Measurements from ENCODE around the gene WBP4. TPM values are rescaled to one million over a fixed set of nuclear protein-coding genes. Genes with fewer than 3 reads are reported as not detected.

The WBP4 gene
- total RNA-seq, 1 experiment from 2014 or later: 7.2 TPM

DNA sequence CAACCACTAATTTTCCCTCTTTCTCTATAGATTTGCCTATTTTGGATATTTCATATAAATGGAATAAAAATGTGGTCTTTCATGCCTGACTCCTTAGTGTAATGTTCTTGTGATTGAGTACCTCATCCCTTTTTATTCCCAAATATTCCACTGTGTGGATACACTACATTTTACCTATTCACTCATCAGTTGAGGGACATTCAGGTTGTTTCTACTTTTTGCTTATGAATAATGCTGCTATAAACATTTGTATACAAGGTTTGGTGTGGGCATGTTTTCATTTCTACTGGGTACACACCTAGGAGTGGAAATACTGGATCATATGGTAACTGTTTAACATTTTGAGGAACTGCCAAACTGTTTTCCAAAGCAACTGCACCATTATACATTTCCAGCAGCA, 5.1 kb upstream of the WBP4 start:
- Histone ChIP-seq H3K79me1 (ENCODE audit: insufficient read depth, low read depth, low read length, poor library complexity, severe bottlenecking) (peaks cover 4% of the 10 kb centered on the region), H4K8ac (replicated peaks; ENCODE audit: insufficient read length, low read depth, low read length) (no peak overlapping the region), H2BK20ac (ENCODE audit: low read depth, low read length, poor library complexity, severe bottlenecking) (no peak overlapping the region), H3K56ac (ENCODE audit: insufficient read length, low read depth, low read length) (no peak overlapping the region), H4K91ac (ENCODE audit: insufficient read length, low read depth, low read length) (no peak overlapping the region), H2AFZ (ENCODE audit: low read length) (no peak overlapping the region), H3K4me1 (ENCODE audit: insufficient read depth, low read length) (no peaks in the 10 kb centered on the region), H3K23me2 (ENCODE audit: insufficient read length, low read depth, low read length, poor library complexity, severe bottlenecking) (no peaks in the 10 kb centered on the region), H2BK120ac (ENCODE audit: low read depth, low read length, poor library complexity, severe bottlenecking) (no peak overlapping the region), H3K79me2 (ENCODE audit: insufficient read depth, low read length) (no peaks in the 10 kb centered on the region), H2BK5ac (ENCODE audit: insufficient read length, low read length) (no peak overlapping the region), H3K27ac (ENCODE audit: insufficient read length, low read depth, low read length) (no peak overlapping the region), H3T11ph (ENCODE audit: low read length) (no peak overlapping the region), H3K14ac (ENCODE audit: insufficient read depth, low read length) (no peak overlapping the region), H3K27me3 (ENCODE audit: insufficient read depth, low read length) (no peaks in the 10 kb centered on the region), H4K20me1 (ENCODE audit: control insufficient read depth, insufficient read depth, insufficient read length) (no peaks in the 10 kb centered on the region), H3K4ac (ENCODE audit: low read depth, low read length) (no peak overlapping the region), H3K9ac (ENCODE audit: extremely low read depth, insufficient read length, low read length) (no peak overlapping the region), H3K9me3 (ENCODE audit: control insufficient read depth, low read depth, low read length) (no peaks in the 10 kb centered on the region), H2BK12ac (ENCODE audit: insufficient read length, low read depth, low read length) (no peak overlapping the region), H2AK5ac (ENCODE audit: insufficient read length, low read length) (no peak overlapping the region), H2BK15ac (ENCODE audit: low read depth, low read length) (no peak overlapping the region), H3K23ac (ENCODE audit: insufficient read length, low read depth, low read length) (no peak overlapping the region), H3K4me2 (ENCODE audit: insufficient read depth, insufficient read length, low read length) (no peak overlapping the region), H3K18ac (ENCODE audit: insufficient read length, low read depth, low read length) (no peak overlapping the region), H4K5ac (ENCODE audit: insufficient read length, low read depth, low read length) (no peak overlapping the region)
- Mint-ChIP-seq H3K4me1 (peaks cover 19 to 23% of the 10 kb centered on the region in 2 experiments), H3K27ac (no peak overlapping the region), H3K4me3 (no peak overlapping the region), H3K9me3 (no peaks in the 10 kb centered on the region), H3K36me3 (ENCODE audit: insufficient read depth in 1 of 3, low read depth in 3 of 3) (peaks cover 0 to 4% (median 0%) of the 10 kb centered on the region in 3 experiments; a peak in 2 of 7 replicates), H3K27me3 (ENCODE audit: low read depth) (peaks cover 5% of the 10 kb centered on the region)
- no peak for DNase-seq
- TF ChIP-seq, protein P1, sequence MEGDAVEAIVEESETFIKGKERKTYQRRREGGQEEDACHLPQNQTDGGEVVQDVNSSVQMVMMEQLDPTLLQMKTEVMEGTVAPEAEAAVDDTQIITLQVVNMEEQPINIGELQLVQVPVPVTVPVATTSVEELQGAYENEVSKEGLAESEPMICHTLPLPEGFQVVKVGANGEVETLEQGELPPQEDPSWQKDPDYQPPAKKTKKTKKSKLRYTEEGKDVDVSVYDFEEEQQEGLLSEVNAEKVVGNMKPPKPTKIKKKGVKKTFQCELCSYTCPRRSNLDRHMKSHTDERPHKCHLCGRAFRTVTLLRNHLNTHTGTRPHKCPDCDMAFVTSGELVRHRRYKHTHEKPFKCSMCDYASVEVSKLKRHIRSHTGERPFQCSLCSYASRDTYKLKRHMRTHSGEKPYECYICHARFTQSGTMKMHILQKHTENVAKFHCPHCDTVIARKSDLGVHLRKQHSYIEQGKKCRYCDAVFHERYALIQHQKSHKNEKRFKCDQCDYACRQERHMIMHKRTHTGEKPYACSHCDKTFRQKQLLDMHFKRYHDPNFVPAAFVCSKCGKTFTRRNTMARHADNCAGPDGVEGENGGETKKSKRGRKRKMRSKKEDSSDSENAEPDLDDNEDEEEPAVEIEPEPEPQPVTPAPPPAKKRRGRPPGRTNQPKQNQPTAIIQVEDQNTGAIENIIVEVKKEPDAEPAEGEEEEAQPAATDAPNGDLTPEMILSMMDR (conservative IDR thresholded peaks at IDR 0.05): no peak
